Measurements from ENCODE around the gene SOX2. TPM values are rescaled to one million over a fixed set of nuclear protein-coding genes. Genes with fewer than 3 reads are reported as not detected.

Gene SOX2
- total and polyA plus RNA-seq, 5 experiments from 2014 or later: not detected

- H3K4me3 Mint-ChIP-seq: peak overlapping the region in 2 of 10 donors; percentile 10 to 12
- POLR2A ChIA-PET: no interaction called here
These were observed 17.0 kb downstream of the SOX2 start for GRCh38 chr3:181728470-181729340.

GRCh38 chr3:181729341-181729869 lies 17.7 kb downstream of the SOX2 start:
- no peak for ATAC-seq
- DNase-seq: no peak
- H3K27ac Mint-ChIP-seq: no peak overlapping the region
- no peak overlapping the region for H3K4me3 Mint-ChIP-seq
- H3K27me3 Mint-ChIP-seq: peaks cover 54 to 85% (median 69%) of the 10 kb centered on the region in 5 donors
- H3K9me3 Mint-ChIP-seq: peaks cover 5 to 61% (median 20%) of the 10 kb centered on the region in 9 donors
- POLR2A ChIA-PET: no interaction called here
- peaks cover 6 to 42% (median 7%) of the 10 kb centered on the region in 3 donors for H3K36me3 Mint-ChIP-seq
- peaks cover 5 to 21% (median 13%) of the 10 kb centered on the region in 4 donors for H3K4me1 Mint-ChIP-seq

More at GRCh38 chr3:181728470-181729340, 17.0 kb downstream of the SOX2 start:
- no peak for DNase-seq
- no peak overlapping the region for H3K27ac Mint-ChIP-seq
- H3K36me3 Mint-ChIP-seq: peaks cover 11 to 49% (median 11%) of the 10 kb centered on the region in 3 donors
- ATAC-seq: no peak
- peaks cover 60 to 88% (median 72%) of the 10 kb centered on the region in 5 donors for H3K27me3 Mint-ChIP-seq
- H3K9me3 Mint-ChIP-seq: peaks cover 9 to 68% (median 27%) of the 10 kb centered on the region in 9 donors
- peaks cover 5 to 21% (median 14%) of the 10 kb centered on the region in 4 donors for H3K4me1 Mint-ChIP-seq

GRCh38 chr3:181730316-181730715 lies 18.6 kb downstream of the SOX2 start:
- H3K27ac Mint-ChIP-seq: no peak overlapping the region
- H3K9me3 Mint-ChIP-seq: peaks cover 3 to 52% (median 14%) of the 10 kb centered on the region in 9 donors
- ATAC-seq (no peak), DNase-seq (no peak)
- peaks cover 2 to 33% (median 3%) of the 10 kb centered on the region in 3 donors for H3K36me3 Mint-ChIP-seq
- H3K4me3 Mint-ChIP-seq: no peak overlapping the region
- peaks cover 5 to 21% (median 13%) of the 10 kb centered on the region in 4 donors for H3K4me1 Mint-ChIP-seq
- peaks cover 52 to 82% (median 67%) of the 10 kb centered on the region in 5 donors for H3K27me3 Mint-ChIP-seq
- POLR2A ChIA-PET: no interaction called here

- peaks cover 3 to 49% (median 14%) of the 10 kb centered on the region in 9 donors for H3K9me3 Mint-ChIP-seq
- peaks cover 4 to 16% (median 13%) of the 10 kb centered on the region in 4 donors for H3K4me1 Mint-ChIP-seq
- no peak overlapping the region for H3K27ac Mint-ChIP-seq
- H3K27me3 Mint-ChIP-seq: peaks cover 50 to 80% (median 67%) of the 10 kb centered on the region in 5 donors
- DNase-seq (no peak), ATAC-seq (no peak)
- no peak overlapping the region for H3K4me3 Mint-ChIP-seq
- POLR2A ChIA-PET: no interaction called here
- H3K36me3 Mint-ChIP-seq: peaks cover 0 to 31% (median 2%) of the 10 kb centered on the region in 3 donors
These were observed 19.2 kb downstream of the SOX2 start for GRCh38 chr3:181730934-181731333.

- DNase-seq (no peak), ATAC-seq (no peak)
- Mint-ChIP-seq H3K9me3 (peaks cover 0 to 8% (median 3%) of the 10 kb centered on the region in 9 donors), H3K4me1 (no peaks in the 10 kb centered on the region), H3K27ac (no peak overlapping the region), H3K27me3 (peaks cover 14 to 58% (median 27%) of the 10 kb centered on the region in 5 donors), H3K4me3 (no peak overlapping the region), H3K36me3 (peaks cover 0 to 8% (median 2%) of the 10 kb centered on the region in 3 donors)
- POLR2A ChIA-PET: no interaction called here
These were observed 24.2 kb downstream of the SOX2 start for GRCh38 chr3:181735911-181736310.

- ATAC-seq (no peak), DNase-seq (no peak)
- Mint-ChIP-seq H3K36me3 (peaks cover 0 to 2% (median 0%) of the 10 kb centered on the region in 3 donors), H3K4me1 (no peaks in the 10 kb centered on the region), H3K27me3 (peaks cover 4 to 41% (median 13%) of the 10 kb centered on the region in 5 donors), H3K4me3 (no peak overlapping the region), H3K27ac (no peak overlapping the region), H3K9me3 (peaks cover 0 to 2% (median 0%) of the 10 kb centered on the region in 9 donors)
- POLR2A ChIA-PET: no interaction called here
These were observed 26.8 kb downstream of the SOX2 start for GRCh38 chr3:181738551-181738950.

GRCh38 chr3:181739628-181740027 lies 27.9 kb downstream of the SOX2 start:
- Mint-ChIP-seq H3K36me3 (peaks cover 0 to 2% (median 0%) of the 10 kb centered on the region in 3 donors), H3K27ac (no peak overlapping the region), H3K27me3 (peaks cover 5 to 37% (median 8%) of the 10 kb centered on the region in 5 donors), H3K4me1 (no peaks in the 10 kb centered on the region), H3K4me3 (no peak overlapping the region), H3K9me3 (peaks cover 0 to 2% (median 0%) of the 10 kb centered on the region in 9 donors)
- ATAC-seq (no peak), DNase-seq (no peak)
- POLR2A ChIA-PET: no interaction called here

GRCh38 chr3:181741417-181741816 lies 29.7 kb downstream of the SOX2 start:
- Mint-ChIP-seq H3K4me3 (no peak overlapping the region), H3K9me3 (peaks cover 0 to 5% (median 2%) of the 10 kb centered on the region in 9 donors), H3K27ac (no peak overlapping the region), H3K27me3 (peaks cover 9 to 42% (median 10%) of the 10 kb centered on the region in 5 donors), H3K4me1 (no peaks in the 10 kb centered on the region), H3K36me3 (peaks cover 0 to 3% (median 2%) of the 10 kb centered on the region in 3 donors)
- ATAC-seq (no peak), DNase-seq (no peak)
- POLR2A ChIA-PET: no interaction called here

- DNase-seq (no peak), ATAC-seq (no peak)
- POLR2A ChIA-PET: no interaction called here
- peaks cover 6 to 17% (median 9%) of the 10 kb centered on the region in 5 donors for H3K27me3 Mint-ChIP-seq
- H3K4me1 Mint-ChIP-seq: no peaks in the 10 kb centered on the region
- peaks cover 0 to 3% (median 0%) of the 10 kb centered on the region in 9 donors for H3K9me3 Mint-ChIP-seq
- no peaks in the 10 kb centered on the region for H3K36me3 Mint-ChIP-seq
- no peak overlapping the region for H3K4me3 Mint-ChIP-seq
- H3K27ac Mint-ChIP-seq: no peak overlapping the region
These were observed 40.5 kb downstream of the SOX2 start for GRCh38 chr3:181752202-181752671.

GRCh38 chr3:181753391-181753790 lies 41.7 kb downstream of the SOX2 start:
- H3K36me3 Mint-ChIP-seq: no peaks in the 10 kb centered on the region
- POLR2A ChIA-PET: no interaction called here

GRCh38 chr3:181755959-181756358 lies 44.2 kb downstream of the SOX2 start:
- peaks cover 4 to 18% (median 9%) of the 10 kb centered on the region in 5 donors for H3K27me3 Mint-ChIP-seq
- no peaks in the 10 kb centered on the region for H3K36me3 Mint-ChIP-seq
- no peak for ATAC-seq
- peaks cover 0 to 3% (median 0%) of the 10 kb centered on the region in 9 donors for H3K9me3 Mint-ChIP-seq
- no peak overlapping the region for H3K4me3 Mint-ChIP-seq
- DNase-seq: no peak
- no peak overlapping the region for H3K27ac Mint-ChIP-seq
- no peaks in the 10 kb centered on the region for H3K4me1 Mint-ChIP-seq
- POLR2A ChIA-PET: no interaction called here

More at GRCh38 chr3:181753391-181753790, 41.7 kb downstream of the SOX2 start:
- DNase-seq (no peak), ATAC-seq (no peak)
- Mint-ChIP-seq H3K27ac (no peak overlapping the region), H3K27me3 (peaks cover 6 to 18% (median 9%) of the 10 kb centered on the region in 5 donors), H3K4me3 (no peak overlapping the region), H3K9me3 (peaks cover 0 to 3% (median 0%) of the 10 kb centered on the region in 9 donors), H3K4me1 (no peaks in the 10 kb centered on the region)

GRCh38 chr3:181756645-181757297 lies 45.0 kb downstream of the SOX2 start:
- no peak for ATAC-seq
- H3K9me3 Mint-ChIP-seq: peaks cover 0 to 3% (median 0%) of the 10 kb centered on the region in 9 donors
- no peak overlapping the region for H3K27ac Mint-ChIP-seq
- H3K4me1 Mint-ChIP-seq: no peaks in the 10 kb centered on the region
- POLR2A ChIA-PET: no interaction called here
- H3K36me3 Mint-ChIP-seq: no peaks in the 10 kb centered on the region
- peaks cover 4 to 18% (median 9%) of the 10 kb centered on the region in 5 donors for H3K27me3 Mint-ChIP-seq
- H3K4me3 Mint-ChIP-seq: no peak overlapping the region
- DNase-seq: no peak
